Upper lobe of left lung (tissue), 4 donors: ENCODE data around the gene ATG4B.

Experiments used
- CTCF ChIP-seq, 6 experiments: fragments of 450-650 bp in 4 of 6; fragments of 200-600 bp in 2 of 6; sonication (generic) in 2 of 6; IDR thresholded peaks; one replicate each; pipeline ENCODE4 v1.5.1; 2016 to 2019; ENCODE audit warnings: antibody characterized with exemption in 6 of 6
- EP300 ChIP-seq, 4 donors: sonication (generic); formaldehyde crosslinking; IDR thresholded peaks; one replicate each; pipeline ENCODE4 v1.5.1; 2017; ENCODE audit warnings: antibody characterized with exemption in 4 of 4, control low read depth in 2 of 4
- POLR2A ChIP-seq, 4 donors: fragments of 450-650 bp; IDR thresholded peaks; one replicate each; pipeline ENCODE4 v1.5.1; 2016 to 2017; ENCODE audit warnings: antibody characterized with exemption in 4 of 4, mild to moderate bottlenecking in 2 of 4
- POLR2AphosphoS5 ChIP-seq, 2 donors: sonication (generic); formaldehyde crosslinking; IDR thresholded peaks; one replicate each; pipeline ENCODE4 v1.5.1; 2017; ENCODE audit warnings: antibody characterized with exemption in 2 of 2

GRCh38 chr2:241668354-241668753, 30.9 kb downstream of the ATG4B start:
- TF ChIP-seq CTCF (IDR thresholded peaks at IDR 0.05) = no peak
- no peak for TF ChIP-seq POLR2A (IDR thresholded peaks at IDR 0.05)
- TF ChIP-seq POLR2AphosphoS5 (IDR thresholded peaks at IDR 0.05) = no peak
- TF ChIP-seq EP300 (IDR thresholded peaks at IDR 0.05) = no peak
